Sigmoid colon (tissue), 4 donors: ENCODE data around the gene SVOPL.

ENCODE experiments used
- EP300 ChIP-seq, 4 donors: sonication (generic); formaldehyde crosslinking; IDR thresholded peaks; one replicate each; pipeline ENCODE4 v1.6.1; 2017; ENCODE audit warnings: antibody characterized with exemption in 4 of 4
- POLR2A ChIP-seq, 2 donors: fragments of 450-650 bp; IDR thresholded peaks; one replicate each; pipeline ENCODE4 v1.6.1; 2016; ENCODE audit warnings: antibody characterized with exemption in 2 of 2, mild to moderate bottlenecking in 2 of 2, moderate library complexity in 2 of 2
- POLR2AphosphoS5 ChIP-seq, 4 donors: sonication (generic); formaldehyde crosslinking; IDR thresholded peaks; one replicate each; pipeline ENCODE4 v1.6.1; 2017; ENCODE audit warnings: antibody characterized with exemption in 4 of 4
- TF ChIP-seq, protein P1 (sequence below), 4 experiments: fragments of 450-650 bp in 3 of 4; fragments of 200-600 bp in 1 of 4; IDR thresholded peaks; one replicate each; pipeline ENCODE4 v1.5.1; 2016 to 2019; ENCODE audit warnings: antibody characterized with exemption in 4 of 4, mild to moderate bottlenecking in 3 of 4, moderate library complexity in 2 of 4

DNA sequence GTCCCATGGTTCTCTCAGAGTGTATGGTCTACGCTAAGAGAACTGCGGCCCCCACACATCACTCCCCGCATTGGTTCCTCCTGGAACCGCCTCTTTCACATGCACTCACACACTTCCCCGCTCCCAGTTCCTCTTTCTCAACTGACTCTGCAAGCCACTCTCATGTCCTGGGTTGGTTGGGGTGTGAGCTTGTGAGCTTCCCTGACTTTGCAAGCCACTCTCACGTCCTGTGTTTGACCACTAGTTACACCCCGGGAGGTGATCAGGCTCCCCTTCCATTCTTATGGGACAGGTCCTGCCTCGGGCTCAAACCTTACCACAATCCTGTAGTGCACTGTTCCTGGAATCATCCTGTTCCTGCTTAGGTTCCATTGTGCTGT is 136.1 kb downstream of the SVOPL start:
- TF ChIP-seq POLR2A (IDR thresholded peaks at IDR 0.05): no peak
- TF ChIP-seq, protein P1, sequence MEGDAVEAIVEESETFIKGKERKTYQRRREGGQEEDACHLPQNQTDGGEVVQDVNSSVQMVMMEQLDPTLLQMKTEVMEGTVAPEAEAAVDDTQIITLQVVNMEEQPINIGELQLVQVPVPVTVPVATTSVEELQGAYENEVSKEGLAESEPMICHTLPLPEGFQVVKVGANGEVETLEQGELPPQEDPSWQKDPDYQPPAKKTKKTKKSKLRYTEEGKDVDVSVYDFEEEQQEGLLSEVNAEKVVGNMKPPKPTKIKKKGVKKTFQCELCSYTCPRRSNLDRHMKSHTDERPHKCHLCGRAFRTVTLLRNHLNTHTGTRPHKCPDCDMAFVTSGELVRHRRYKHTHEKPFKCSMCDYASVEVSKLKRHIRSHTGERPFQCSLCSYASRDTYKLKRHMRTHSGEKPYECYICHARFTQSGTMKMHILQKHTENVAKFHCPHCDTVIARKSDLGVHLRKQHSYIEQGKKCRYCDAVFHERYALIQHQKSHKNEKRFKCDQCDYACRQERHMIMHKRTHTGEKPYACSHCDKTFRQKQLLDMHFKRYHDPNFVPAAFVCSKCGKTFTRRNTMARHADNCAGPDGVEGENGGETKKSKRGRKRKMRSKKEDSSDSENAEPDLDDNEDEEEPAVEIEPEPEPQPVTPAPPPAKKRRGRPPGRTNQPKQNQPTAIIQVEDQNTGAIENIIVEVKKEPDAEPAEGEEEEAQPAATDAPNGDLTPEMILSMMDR (IDR thresholded peaks at IDR 0.05): no peak
- TF ChIP-seq POLR2AphosphoS5 (IDR thresholded peaks at IDR 0.05): no peak
- TF ChIP-seq EP300 (IDR thresholded peaks at IDR 0.05): no peak
